ACC112 (cell line): Measurements from ENCODE around the gene POSTN.
A peak's percentile ranks its signal among the peaks of the same experiment; 100 is the strongest.

Experiments
- H2AFZ ChIP-seq: fragments of 200-600 bp; sonication (generic); one replicate; pipeline ENCODE4 v1.6.0; 2017; ENCODE audit warnings: antibody characterized with exemption, low read length; ENCODE audit not compliant: unreplicated experiment
- H3K27ac ChIP-seq: fragments of 200-600 bp; sonication (generic); 2 replicates; pipeline ENCODE4 v1.5.1; 2014; ENCODE audit warnings: low read depth, mild to moderate bottlenecking, antibody characterized with exemption, low read length, moderate library complexity
- H3K27me3 ChIP-seq: fragments of 200-600 bp; sonication (generic); 2 replicates; pipeline ENCODE4 v1.6.1; 2014; ENCODE audit warnings: mild to moderate bottlenecking, antibody characterized with exemption, low read length, moderate library complexity, mixed read lengths; ENCODE audit not compliant: insufficient read depth
- H3K36me3 ChIP-seq: fragments of 200-600 bp; sonication (generic); 2 replicates; pipeline ENCODE4 v1.6.1; 2016; ENCODE audit warnings: mild to moderate bottlenecking, antibody characterized with exemption, low read length, moderate library complexity, mixed read lengths; ENCODE audit not compliant: insufficient read depth
- H3K4me1 ChIP-seq: fragments of 200-600 bp; sonication (generic); one replicate; pipeline ENCODE4 v1.6.1; 2016; ENCODE audit warnings: low read length, mixed read lengths; ENCODE audit not compliant: insufficient read depth, unreplicated experiment, control insufficient read depth
- H3K4me3 ChIP-seq: fragments of 200-600 bp; sonication (generic); 2 replicates; pipeline ENCODE4 v1.5.1; 2014; ENCODE audit warnings: mild to moderate bottlenecking, low read depth, low read length
- H3K79me2 ChIP-seq: fragments of 200-600 bp; sonication (generic); one replicate; pipeline ENCODE4 v1.6.0; 2016; ENCODE audit warnings: low read length; ENCODE audit not compliant: control insufficient read depth, unreplicated experiment, insufficient read depth

POSTN gene, protein sequence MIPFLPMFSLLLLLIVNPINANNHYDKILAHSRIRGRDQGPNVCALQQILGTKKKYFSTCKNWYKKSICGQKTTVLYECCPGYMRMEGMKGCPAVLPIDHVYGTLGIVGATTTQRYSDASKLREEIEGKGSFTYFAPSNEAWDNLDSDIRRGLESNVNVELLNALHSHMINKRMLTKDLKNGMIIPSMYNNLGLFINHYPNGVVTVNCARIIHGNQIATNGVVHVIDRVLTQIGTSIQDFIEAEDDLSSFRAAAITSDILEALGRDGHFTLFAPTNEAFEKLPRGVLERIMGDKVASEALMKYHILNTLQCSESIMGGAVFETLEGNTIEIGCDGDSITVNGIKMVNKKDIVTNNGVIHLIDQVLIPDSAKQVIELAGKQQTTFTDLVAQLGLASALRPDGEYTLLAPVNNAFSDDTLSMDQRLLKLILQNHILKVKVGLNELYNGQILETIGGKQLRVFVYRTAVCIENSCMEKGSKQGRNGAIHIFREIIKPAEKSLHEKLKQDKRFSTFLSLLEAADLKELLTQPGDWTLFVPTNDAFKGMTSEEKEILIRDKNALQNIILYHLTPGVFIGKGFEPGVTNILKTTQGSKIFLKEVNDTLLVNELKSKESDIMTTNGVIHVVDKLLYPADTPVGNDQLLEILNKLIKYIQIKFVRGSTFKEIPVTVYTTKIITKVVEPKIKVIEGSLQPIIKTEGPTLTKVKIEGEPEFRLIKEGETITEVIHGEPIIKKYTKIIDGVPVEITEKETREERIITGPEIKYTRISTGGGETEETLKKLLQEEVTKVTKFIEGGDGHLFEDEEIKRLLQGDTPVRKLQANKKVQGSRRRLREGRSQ

DNA sequence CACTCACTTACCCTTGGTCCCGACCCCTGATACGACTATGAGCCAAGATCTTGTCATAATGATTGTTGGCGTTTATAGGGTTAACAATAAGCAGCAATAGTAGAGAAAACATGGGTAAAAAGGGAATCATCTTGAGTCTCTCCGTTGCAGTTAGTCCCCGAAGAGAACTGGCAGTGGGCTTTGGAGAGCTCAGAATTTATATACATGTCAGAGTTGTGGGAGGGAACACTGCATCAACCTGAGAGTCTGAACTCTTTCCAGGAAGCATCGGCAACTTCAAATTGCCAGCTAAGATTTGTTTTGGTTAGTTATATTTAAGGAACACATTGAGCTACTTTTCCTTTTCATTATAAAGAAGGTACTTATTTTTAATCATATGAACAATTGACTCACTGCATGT is at the start of gene POSTN:
TSS of gene POSTN (minus strand) at position 172 of the 400 bp plus-strand sequence. CDS start at position 130, 42 bp downstream.
- H2AFZ ChIP-seq = peak within 1 kb of the TSS; percentile 54
- peaks cover 21% of the 10 kb centered on the region for H3K4me1 ChIP-seq
- H3K27ac ChIP-seq = no peak within 1 kb of the TSS
- H3K4me3 ChIP-seq = peak within 1 kb of the TSS; percentile 72
- H3K79me2 ChIP-seq = no peaks in the 10 kb centered on the region
- H3K36me3 ChIP-seq = no peaks in the 10 kb centered on the region
- H3K27me3 ChIP-seq = no peaks in the 10 kb centered on the region

DNA sequence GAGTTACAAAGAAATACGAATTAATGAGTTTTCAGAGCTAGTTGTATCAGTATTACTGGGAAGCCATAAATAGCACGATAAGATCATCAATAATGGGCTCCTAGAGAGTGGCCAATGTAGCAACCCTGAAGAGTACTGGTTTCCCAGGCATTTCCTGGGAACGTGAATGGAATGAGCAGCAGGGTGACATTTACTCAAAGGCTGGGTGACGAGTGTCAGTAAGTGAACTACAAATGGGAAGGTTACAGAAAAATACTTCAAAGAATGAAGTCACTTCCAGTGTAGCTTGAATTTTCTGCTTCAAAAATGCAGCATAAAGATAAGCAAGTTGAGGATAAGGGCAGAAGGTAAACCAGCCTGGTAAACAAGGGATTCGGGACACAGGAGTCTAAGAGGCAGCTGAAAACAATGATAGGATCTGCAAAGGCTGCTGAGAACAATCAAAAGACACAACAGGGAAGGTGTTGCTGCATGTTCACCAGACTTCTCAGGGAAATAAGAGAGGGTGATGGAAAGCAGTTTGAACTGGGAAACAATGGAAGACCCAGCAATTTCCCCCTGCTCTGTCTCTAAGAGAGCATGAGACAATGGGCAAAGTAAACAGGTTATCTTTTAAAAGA is 48.6 kb upstream of the POSTN start:
- H3K4me1 ChIP-seq = peaks cover 4% of the 10 kb centered on the region
- no peaks in the 10 kb centered on the region for H3K36me3 ChIP-seq
- no peaks in the 10 kb centered on the region for H3K27me3 ChIP-seq
- H3K4me3 ChIP-seq = no peak overlapping the region
- no peaks in the 10 kb centered on the region for H3K79me2 ChIP-seq
- H2AFZ ChIP-seq = no peak overlapping the region
- H3K27ac ChIP-seq = no peak overlapping the region

DNA sequence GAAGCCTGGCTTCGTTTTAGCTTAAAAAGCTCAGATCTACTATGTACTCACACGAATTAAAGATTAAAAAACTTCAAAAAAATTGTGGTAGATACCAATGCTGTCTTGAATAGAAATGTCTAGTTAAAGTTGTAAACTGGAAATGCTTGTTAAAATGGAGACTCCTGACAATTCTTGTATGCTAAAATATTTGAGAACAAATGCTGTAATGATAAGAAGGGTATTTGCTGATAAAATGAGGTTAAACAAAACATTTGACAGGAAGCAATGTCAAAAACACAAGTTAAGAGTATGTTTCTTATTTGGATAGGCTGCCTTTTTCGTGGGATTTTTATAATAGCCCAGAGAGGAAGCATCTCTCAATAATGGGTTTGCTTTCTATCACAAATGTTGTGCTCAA is 48.0 kb upstream of the POSTN start:
- H3K27me3 ChIP-seq = no peaks in the 10 kb centered on the region
- H3K27ac ChIP-seq = no peak overlapping the region
- peaks cover 4% of the 10 kb centered on the region for H3K4me1 ChIP-seq
- no peaks in the 10 kb centered on the region for H3K36me3 ChIP-seq
- H2AFZ ChIP-seq = no peak overlapping the region
- no peak overlapping the region for H3K4me3 ChIP-seq
- no peaks in the 10 kb centered on the region for H3K79me2 ChIP-seq

DNA sequence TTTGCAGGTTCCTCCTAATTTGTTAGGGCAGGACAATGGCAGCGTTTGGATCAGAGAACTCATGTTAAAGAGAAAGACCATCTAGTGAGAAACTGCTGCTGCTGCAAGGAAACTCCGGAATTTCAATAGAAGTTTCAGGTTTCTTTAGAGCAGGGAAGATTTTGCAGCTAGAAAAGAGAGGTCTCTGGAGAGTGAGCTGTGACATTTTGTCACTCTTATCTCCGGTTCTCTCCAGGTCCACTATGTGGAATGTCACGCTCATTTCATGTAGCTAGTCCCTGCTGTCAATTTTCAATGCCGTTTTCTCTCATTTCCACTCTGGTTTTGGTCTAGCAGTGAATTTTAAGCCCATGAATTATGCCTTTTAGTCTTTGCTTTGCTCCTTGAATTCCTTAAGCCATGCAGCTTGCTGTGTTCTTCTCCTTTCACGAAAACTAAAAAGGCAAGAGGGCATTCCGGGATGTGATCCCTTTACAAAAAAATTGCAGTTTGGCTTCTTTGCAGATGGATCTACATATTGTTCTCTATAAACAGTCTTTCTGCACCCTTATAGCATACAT is 46.7 kb upstream of the POSTN start:
- no peak overlapping the region for H3K27ac ChIP-seq
- no peaks in the 10 kb centered on the region for H3K36me3 ChIP-seq
- no peak overlapping the region for H3K4me3 ChIP-seq
- H3K4me1 ChIP-seq = peaks cover 10% of the 10 kb centered on the region
- no peaks in the 10 kb centered on the region for H3K27me3 ChIP-seq
- no peak overlapping the region for H2AFZ ChIP-seq
- H3K79me2 ChIP-seq = no peaks in the 10 kb centered on the region

DNA sequence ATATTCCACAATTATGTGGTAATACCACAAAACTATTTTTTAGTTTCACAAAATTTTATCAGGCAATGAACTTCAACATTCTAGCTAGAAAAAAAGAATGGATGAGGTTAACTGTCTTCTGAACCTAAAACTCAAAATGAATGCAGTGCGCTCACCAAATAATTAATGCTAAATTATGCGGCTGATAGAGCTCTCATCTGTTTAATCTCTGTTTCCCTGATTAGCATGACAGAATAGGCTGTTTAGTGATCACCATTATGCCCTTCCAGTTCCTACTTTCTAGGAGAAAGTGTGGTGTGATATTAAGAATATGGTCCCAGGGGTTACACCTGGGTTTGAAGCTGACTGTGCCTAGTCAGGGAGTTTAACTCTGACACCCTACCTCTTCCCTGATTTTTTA is 42.8 kb upstream of the POSTN start:
- Histone ChIP-seq H3K27ac (no peak overlapping the region), H3K4me1 (peaks cover 5% of the 10 kb centered on the region), H2AFZ (no peak overlapping the region), H3K4me3 (no peak overlapping the region), H3K79me2 (no peaks in the 10 kb centered on the region), H3K27me3 (no peaks in the 10 kb centered on the region), H3K36me3 (no peaks in the 10 kb centered on the region)

DNA sequence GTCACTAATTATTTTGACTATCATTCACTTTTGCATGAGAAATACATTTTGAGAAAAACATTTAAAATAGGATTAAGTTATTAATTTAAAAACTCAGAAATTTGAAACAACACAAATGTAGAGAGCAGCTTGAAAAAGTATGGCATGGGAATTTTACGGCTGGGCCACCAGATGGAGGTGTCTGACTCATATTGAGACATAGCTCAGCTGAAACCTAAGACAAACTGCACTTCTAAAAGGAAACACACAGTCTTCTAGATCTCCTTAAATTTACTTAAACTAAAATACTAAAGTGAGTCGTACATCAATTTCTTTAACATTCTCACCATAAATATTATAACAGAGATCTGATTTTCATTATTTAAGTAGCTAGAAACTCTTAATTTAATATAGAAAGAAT is 41.9 kb upstream of the POSTN start:
- Histone ChIP-seq H3K4me1 (peaks cover 5% of the 10 kb centered on the region), H3K36me3 (no peaks in the 10 kb centered on the region), H3K4me3 (no peak overlapping the region), H3K27me3 (no peaks in the 10 kb centered on the region), H2AFZ (no peak overlapping the region), H3K27ac (no peak overlapping the region), H3K79me2 (no peaks in the 10 kb centered on the region)

DNA sequence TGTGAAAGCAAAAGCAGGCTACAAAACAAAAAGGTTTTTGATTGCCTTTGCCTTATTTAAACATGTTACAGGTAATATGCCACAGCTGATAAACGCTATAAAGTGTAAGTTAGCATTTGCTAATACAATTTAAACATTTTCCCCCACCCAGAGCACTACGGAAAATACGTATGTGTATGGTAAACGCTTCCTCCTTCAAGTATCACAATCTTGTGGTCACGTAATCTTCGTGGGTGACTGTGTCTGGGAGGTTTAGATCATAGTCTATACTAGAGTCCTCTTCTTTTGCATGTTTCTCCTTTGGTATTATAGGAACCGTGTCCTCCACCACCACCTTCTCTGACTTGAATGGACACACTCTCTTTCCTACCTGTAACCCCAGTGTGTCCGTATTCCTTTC is 38.1 kb upstream of the POSTN start:
- H3K4me3 ChIP-seq = no peak overlapping the region
- no peak overlapping the region for H2AFZ ChIP-seq
- no peaks in the 10 kb centered on the region for H3K79me2 ChIP-seq
- no peaks in the 10 kb centered on the region for H3K27me3 ChIP-seq
- H3K4me1 ChIP-seq = peaks cover 5% of the 10 kb centered on the region
- no peaks in the 10 kb centered on the region for H3K36me3 ChIP-seq
- no peak overlapping the region for H3K27ac ChIP-seq

DNA sequence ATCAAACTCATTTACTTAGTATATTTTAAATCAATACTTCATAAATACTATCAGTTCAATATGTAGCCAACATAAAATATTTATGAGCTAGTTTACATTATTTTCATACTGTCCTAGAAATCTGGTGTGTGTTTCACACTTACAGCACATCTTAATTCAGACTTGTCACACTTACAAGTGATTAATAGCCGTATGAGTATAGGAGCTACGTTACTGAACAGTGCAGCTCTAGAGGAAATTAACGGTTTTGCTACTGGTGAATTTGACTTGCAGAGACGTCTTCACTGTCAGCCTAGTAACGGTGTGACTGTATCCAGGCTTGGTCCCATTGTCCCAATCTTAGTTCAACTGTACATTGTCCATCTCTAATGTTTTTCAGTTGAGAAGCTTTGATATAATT is 33.7 kb upstream of the POSTN start:
- H3K27ac ChIP-seq = no peak overlapping the region
- H3K79me2 ChIP-seq = no peaks in the 10 kb centered on the region
- H3K4me3 ChIP-seq = no peak overlapping the region
- no peaks in the 10 kb centered on the region for H3K36me3 ChIP-seq
- no peaks in the 10 kb centered on the region for H3K27me3 ChIP-seq
- H3K4me1 ChIP-seq = no peaks in the 10 kb centered on the region
- H2AFZ ChIP-seq = no peak overlapping the region

DNA sequence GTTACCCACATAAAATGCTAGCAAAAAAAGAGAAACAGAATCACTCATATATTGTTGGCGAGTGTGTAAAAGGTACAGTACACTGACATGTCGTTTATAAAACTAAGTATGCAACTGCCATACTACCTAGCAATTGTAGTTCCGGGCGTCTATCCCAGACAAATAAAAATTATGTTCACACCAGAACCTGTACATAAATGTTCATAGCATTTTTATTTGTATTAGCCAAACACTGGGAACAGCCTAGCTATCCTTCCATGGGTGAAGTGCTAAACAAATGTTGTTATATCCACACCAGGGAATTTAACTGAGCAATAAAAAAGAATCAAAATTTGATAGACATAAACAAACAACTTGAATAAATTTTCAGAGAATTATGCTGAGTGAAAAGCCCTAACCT is 28.9 kb upstream of the POSTN start:
- Histone ChIP-seq H3K4me3 (no peak overlapping the region), H3K27ac (no peak overlapping the region), H3K27me3 (no peaks in the 10 kb centered on the region), H3K4me1 (no peaks in the 10 kb centered on the region), H3K36me3 (no peaks in the 10 kb centered on the region), H2AFZ (no peak overlapping the region), H3K79me2 (no peaks in the 10 kb centered on the region)

DNA sequence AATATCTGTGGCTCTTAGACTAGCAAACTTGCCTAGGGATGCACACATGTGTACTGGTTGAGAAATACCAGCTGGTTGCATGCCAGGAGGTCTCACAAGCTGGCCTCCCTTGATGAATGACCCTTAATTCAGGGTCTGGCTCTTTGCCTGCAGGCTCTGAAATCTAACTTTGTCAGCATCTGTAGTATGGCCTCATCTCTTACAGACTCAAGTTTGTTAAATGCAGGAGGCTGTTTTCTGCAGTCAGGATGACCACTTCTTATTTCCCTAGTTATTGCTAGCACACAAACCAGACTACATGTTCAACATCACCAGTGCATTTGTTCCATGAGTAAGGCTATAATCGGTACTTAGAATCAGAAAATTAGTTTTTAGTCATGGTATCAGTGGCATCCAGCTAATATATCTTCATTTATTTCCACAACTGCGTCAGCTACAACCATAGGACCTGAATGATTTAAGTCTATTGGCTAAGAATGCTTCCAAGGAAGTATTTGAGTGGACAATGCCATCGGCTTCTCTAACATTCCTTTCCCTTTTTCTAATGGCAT is 23.3 kb upstream of the POSTN start:
- Histone ChIP-seq H2AFZ (no peak overlapping the region), H3K4me3 (no peak overlapping the region), H3K36me3 (no peaks in the 10 kb centered on the region), H3K4me1 (peaks cover 19% of the 10 kb centered on the region), H3K27ac (no peak overlapping the region), H3K27me3 (no peaks in the 10 kb centered on the region), H3K79me2 (no peaks in the 10 kb centered on the region)
